B cell (primary cell): Measurements from ENCODE around the gene RAE1. TPM values are rescaled to one million over a fixed set of nuclear protein-coding genes. Genes with fewer than 3 reads are reported as not detected.

ENCODE experiments used
- ATAC-seq: fragments of 200-7000 bp; cut with Tn5 transposase; one replicate; pipeline ENCODE4 v1.10.0; 2021; ENCODE audit warnings: low read depth, mild to moderate bottlenecking, moderate number of reproducible peaks, moderate library complexity
- CTCF ChIA-PET: fragments of 350-600 bp; sonication (Branson Sonifier 250); formaldehyde crosslinking; loops from one replicate; lab custom pipeline; 2021; ENCODE audit warnings: antibody characterized with exemption, inconsistent platforms; lab: Charles Lee
- POLR2A ChIA-PET: fragments of 350-600 bp; sonication (Branson Sonifier 250); formaldehyde crosslinking; loops from one replicate; lab custom pipeline; 2021; ENCODE audit warnings: antibody characterized with exemption; lab: Charles Lee
- DNase-seq: peaks from one replicate; pipeline ENCODE4 v3.0.0; 2013
- H2AFZ ChIP-seq: 2 replicates; pipeline ENCODE4 v1.6.1; 2012; ENCODE audit warnings: mild to moderate bottlenecking, low read depth, low read length; ENCODE audit not compliant: insufficient read depth, poor library complexity, severe bottlenecking
- H3K27ac ChIP-seq, 2 donors: 1 replicate in 1 of 2; 2 replicates in 1 of 2; pipeline ENCODE4 v1.5.1; 2012 to 2013; ENCODE audit warnings: low read length in 2 of 2, mild to moderate bottlenecking in 2 of 2, moderate library complexity in 1 of 2
- H3K27me3 ChIP-seq, 4 experiments: fragments of 200-600 bp in 1 of 4; sonication (generic) in 1 of 4; replicated peaks in 1 of 4; 1 replicate in 2 of 4; 2 replicates in 2 of 4; pipeline versions ENCODE4 v1.6.1 to v1.7.0; 2013 to 2016; ENCODE audit warnings: low read length in 3 of 4, mild to moderate bottlenecking in 2 of 4, mixed read lengths in 1 of 4, moderate library complexity in 1 of 4; ENCODE audit not compliant: insufficient read depth in 4 of 4, control insufficient read depth in 3 of 4; ENCODE audit errors: control extremely low read depth in 1 of 4
- H3K36me3 ChIP-seq, 2 experiments: replicated peaks in 1 of 2; 1 replicate in 1 of 2; 2 replicates in 1 of 2; pipeline versions ENCODE4 v1.6.1 to v1.7.1; 2013; ENCODE audit warnings: low read length in 1 of 2; ENCODE audit not compliant: insufficient read depth in 2 of 2, control insufficient read depth in 1 of 2; ENCODE audit errors: control extremely low read depth in 1 of 2, extremely low read depth in 1 of 2
- H3K4me1 ChIP-seq, 2 donors: fragments of 200-600 bp in 1 of 2; sonication (generic) in 1 of 2; 1 replicate in 1 of 2; 2 replicates in 1 of 2; pipeline versions ENCODE4 v1.5.1 to v1.6.1; 2013 to 2017; ENCODE audit warnings: low read length in 2 of 2; ENCODE audit not compliant: control insufficient read depth in 2 of 2, insufficient read depth in 2 of 2
- H3K4me2 ChIP-seq: replicated peaks from 2 replicates; pipeline ENCODE3; 2012; ENCODE audit warnings: mild to moderate bottlenecking, low read depth, low read length; ENCODE audit not compliant: poor library complexity, severe bottlenecking
- H3K4me3 ChIP-seq, 5 experiments: fragments of 200-600 bp in 1 of 5; sonication (generic) in 1 of 5; 1 replicate in 3 of 5; 2 replicates in 2 of 5; pipeline versions ENCODE4 v1.5.1 to v1.7.0; 2011 to 2016; ENCODE audit warnings: low read length in 4 of 5, mild to moderate bottlenecking in 4 of 5, low read depth in 2 of 5, control low read depth in 1 of 5, moderate library complexity in 1 of 5; ENCODE audit not compliant: insufficient read depth in 1 of 5; ENCODE audit errors: control extremely low read depth in 1 of 5, extremely low read depth in 1 of 5
- H3K79me2 ChIP-seq: fragments of 200-600 bp; sonication (generic); one replicate; pipeline ENCODE4 v1.6.0; 2016; ENCODE audit warnings: low read length; ENCODE audit not compliant: control insufficient read depth, insufficient read depth
- H3K9ac ChIP-seq: fragments of 200-600 bp; sonication (generic); 2 replicates; pipeline ENCODE4 v1.6.1; 2017; ENCODE audit warnings: mild to moderate bottlenecking, low read length, moderate library complexity
- H3K9me3 ChIP-seq, 3 donors: one replicate each; pipeline versions ENCODE4 v1.6.1 to v1.7.1; 2013; ENCODE audit warnings: low read length in 2 of 3; ENCODE audit not compliant: control insufficient read depth in 2 of 3, insufficient read depth in 1 of 3; ENCODE audit errors: control extremely low read depth in 1 of 3
- H4K20me1 ChIP-seq: 2 replicates; pipeline ENCODE4 v1.6.0; 2012; ENCODE audit warnings: mild to moderate bottlenecking, low read length; ENCODE audit not compliant: insufficient read depth, control insufficient read depth, poor library complexity, severe bottlenecking
- H3K27ac Mint-ChIP-seq: one replicate; pipeline ENCODE4 v1.8.0; 2021; ENCODE audit warnings: mixed read lengths
- H3K27me3 Mint-ChIP-seq: one replicate; pipeline ENCODE4 v1.8.0; 2021; ENCODE audit warnings: mixed read lengths
- H3K4me1 Mint-ChIP-seq: one replicate; pipeline ENCODE4 v1.8.0; 2021; ENCODE audit warnings: mixed read lengths
- H3K4me3 Mint-ChIP-seq: one replicate; pipeline ENCODE4 v1.8.0; 2021; ENCODE audit warnings: mixed read lengths
- H3K9me3 Mint-ChIP-seq: one replicate; pipeline ENCODE4 v1.8.0; 2022; ENCODE audit warnings: mixed read lengths; ENCODE audit not compliant: insufficient read depth
- CTCF ChIP-seq: fragments of 200-600 bp; IDR thresholded peaks from one replicate; pipeline ENCODE4 v1.8.0; 2022; ENCODE audit warnings: antibody characterized with exemption, mild to moderate bottlenecking
- EZH2 ChIP-seq: IDR thresholded peaks from 2 replicates; pipeline ENCODE4 v1.6.1; 2012; ENCODE audit warnings: borderline replicate concordance, low read depth, mild to moderate bottlenecking, moderate library complexity, low read length; ENCODE audit not compliant: insufficient read depth, poor library complexity, severe bottlenecking
- WGBS: methylation state at CpG from one replicate; pipeline ENCODE4 v1.1.5; 2013; ENCODE audit warnings: missing lambda C conversion rate; ENCODE audit not compliant: insufficient coverage; 5-methylcytosine and 5-hydroxymethylcytosine counted together
- intact Hi-C: fragments of 100-400 bp; cut with micrococcal nuclease; formaldehyde crosslinking; loops from one replicate; pipeline ENCODE4 v1.10.0; 2022
- polyA plus RNA-seq: library from polyadenylated mRNA; depleted of rRNA; stranded (reverse); fragments of >200 nt; gene quantifications from 2 replicates; pipeline ENCODE4 v1.2.3, GENCODE V29; 2012
- total RNA-seq, 2 donors: library from RNA; stranded (reverse); fragments of 120-200 nt in 1 of 2; gene quantifications; 1 replicate in 1 of 2; 2 replicates in 1 of 2; pipeline versions ENCODE4 v1.2.3 to v1.2.4, GENCODE V29; 2013 to 2022

The RAE1 gene
- total and polyA plus RNA-seq, 2 donors (not counting 1 experiment from before 2014, with no cell fraction given): 32.6 to 33.3 TPM

DNA sequence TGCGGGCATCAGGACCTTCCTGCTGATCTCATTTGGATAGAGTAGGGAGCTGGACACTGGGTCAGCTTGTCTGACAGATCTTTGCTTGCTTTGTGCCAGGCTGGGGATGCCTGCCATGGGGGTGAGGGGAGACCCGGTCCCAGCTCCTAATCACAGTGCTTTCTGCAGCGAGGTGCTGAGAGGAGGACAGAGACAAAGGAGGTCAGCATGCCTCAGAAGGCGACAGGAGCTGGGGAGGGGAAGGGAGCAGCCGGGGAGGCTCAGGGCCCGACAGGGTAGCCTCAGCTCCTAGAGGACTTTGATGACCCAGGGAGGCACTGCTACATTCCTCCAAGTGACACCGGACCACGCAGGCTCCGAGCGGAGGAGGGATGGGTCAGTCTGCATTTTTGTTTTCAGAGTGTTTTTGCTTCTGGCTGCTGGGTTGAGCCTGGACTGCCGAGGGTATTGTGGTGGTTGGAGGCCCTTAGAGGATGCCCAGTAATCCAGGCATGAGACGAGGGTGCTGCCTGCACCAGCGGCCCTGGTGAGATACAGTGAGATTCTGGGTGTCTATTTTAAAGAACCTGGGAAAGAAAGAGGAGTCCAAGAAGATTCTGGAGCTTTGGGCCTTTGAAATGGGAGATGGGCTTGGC lies 48.0 kb downstream of the RAE1 start:
- CTCF ChIA-PET: interaction anchor here (0.7 to 7.1 kb wide), 20 partner anchors 10 to 314 kb away, joined by 3 to 69 read pairs (median 12); partner anchors contain the start of gene ZBP1
- H3K4me3 ChIP-seq: peak overlapping the region in 4 of 5 experiments; percentile 23 to 56 (median 46)
- ATAC-seq (no peak), DNase-seq (no peak)
- WGBS: 71% methylated on average over 13 of the region's 13 CpGs
- Mint-ChIP-seq H3K4me3 (peak overlapping the region; percentile 92), H3K9me3 (no peaks in the 10 kb centered on the region), H3K4me1 (peaks cover 98% of the 10 kb centered on the region), H3K27ac (peak overlapping the region; percentile 100), H3K27me3 (no peaks in the 10 kb centered on the region)
- H3K4me1 ChIP-seq: peaks cover 96 to 99% of the 10 kb centered on the region in 2 donors
- H3K36me3 ChIP-seq: peaks cover 5 to 87% of the 10 kb centered on the region in 2 experiments
- peaks cover 0 to 6% (median 0%) of the 10 kb centered on the region in 3 donors for H3K9me3 ChIP-seq
- H3K79me2 ChIP-seq: peaks cover 84% of the 10 kb centered on the region
- peaks cover 77% of the 10 kb centered on the region for H4K20me1 ChIP-seq
- POLR2A ChIA-PET: interaction anchor here (0.5 to 5.1 kb wide), 17 partner anchors 9 to 990 kb away, joined by 3 to 109 read pairs (median 8); partner anchors contain the start of genes RBM38, VAPB and ZBP1
- peak overlapping the region; percentile 98 for H3K4me2 ChIP-seq
- intact Hi-C loops: loop anchor here (1.0 to 10.0 kb wide), 8 partner anchors 10 to 1606 kb away; partner anchors contain the start of genes CTSZ and RAE1
- no peaks in the 10 kb centered on the region for H3K27me3 ChIP-seq
- H3K27ac ChIP-seq: peak overlapping the region; percentile 96 to 97
- no peak for TF ChIP-seq CTCF
- no peak for TF ChIP-seq EZH2
- no peak overlapping the region for H2AFZ ChIP-seq
- peak overlapping the region; percentile 62 for H3K9ac ChIP-seq
